Measurements from ENCODE around the gene SAMD4B.
"Not testable (repeated sequence)": the region's sequence is repeated elsewhere in the genome, so short reads cannot be mapped to it uniquely, and the experiment has no call there.

SAMD4B gene

GRCh38 chr19:39341719-39342604, at the start of gene SAMD4B:
Gene SAMD4B (plus strand): TSS chr19:39342421. CDS start chr19:39356894, 14,473 bp downstream.
- peak; percentile 99 for DNase-seq

GRCh38 chr19:39293394-39293793, 48.8 kb upstream of the SAMD4B start:
- DNase-seq: no peak

GRCh38 chr19:39296055-39296645, 46.1 kb upstream of the SAMD4B start, which contains the start of gene IFNL1:
Gene IFNL1 (plus strand): TSS chr19:39296407. CDS start chr19:39296422, 15 bp downstream.
- no peak for DNase-seq

GRCh38 chr19:39296906-39297305, 45.3 kb upstream of the SAMD4B start:
- no peak for DNase-seq

GRCh38 chr19:39297931-39298634, 44.1 kb upstream of the SAMD4B start:
- peak; percentile 76 for DNase-seq

- no peak for DNase-seq
Measured at GRCh38 chr19:39299404-39299803, 42.8 kb upstream of the SAMD4B start.

GRCh38 chr19:39299832-39300231, 42.4 kb upstream of the SAMD4B start:
- no peak for DNase-seq

- DNase-seq: no peak
Measured at GRCh38 chr19:39301021-39301420, 41.2 kb upstream of the SAMD4B start.

GRCh38 chr19:39301562-39301961, 40.7 kb upstream of the SAMD4B start:
- DNase-seq: no peak

- no peak for DNase-seq
Measured at GRCh38 chr19:39303373-39304184, 38.6 kb upstream of the SAMD4B start.

- DNase-seq: no peak
Measured at GRCh38 chr19:39304185-39304513, 38.1 kb upstream of the SAMD4B start.

- no peak for DNase-seq
Measured at GRCh38 chr19:39304701-39305571, 37.3 kb upstream of the SAMD4B start.

- no peak for DNase-seq
Measured at GRCh38 chr19:39306075-39306474, 36.1 kb upstream of the SAMD4B start.

- no peak for DNase-seq
Measured at GRCh38 chr19:39307046-39307821, 35.0 kb upstream of the SAMD4B start.

- DNase-seq: no peak
Measured at GRCh38 chr19:39307822-39308530, 34.2 kb upstream of the SAMD4B start.

GRCh38 chr19:39308531-39309304, 33.5 kb upstream of the SAMD4B start:
- no peak for DNase-seq

GRCh38 chr19:39309305-39309670, 32.9 kb upstream of the SAMD4B start:
- DNase-seq: not testable (repeated sequence)

GRCh38 chr19:39310558-39311311, 31.5 kb upstream of the SAMD4B start:
- no peak for DNase-seq
